Ovary (tissue), 3 donors: ENCODE results near the gene SLC5A6.
"Not testable (repeated sequence)": the region's sequence is repeated elsewhere in the genome, so short reads cannot be mapped to it uniquely, and the experiment has no call there.

Experiments used
- EP300 ChIP-seq: sonication (generic); formaldehyde crosslinking; IDR thresholded peaks from one replicate; pipeline ENCODE4 v1.6.1; 2017; ENCODE audit warnings: antibody characterized with exemption
- POLR2A ChIP-seq: fragments of 450-650 bp; IDR thresholded peaks from one replicate; pipeline ENCODE4 v1.6.1; 2017; ENCODE audit warnings: antibody characterized with exemption, mild to moderate bottlenecking, moderate library complexity
- TF ChIP-seq, protein P1 (sequence below), 3 donors: fragments of 450-650 bp in 2 of 3; fragments of 200-600 bp in 1 of 3; IDR thresholded peaks; one replicate each; pipeline versions ENCODE4 v1.5.1 to v1.8.0; 2016 to 2022; ENCODE audit warnings: antibody characterized with exemption in 3 of 3, mild to moderate bottlenecking in 1 of 3
- donor health status: DM: no; HTN: no; CAD: no.

DNA sequence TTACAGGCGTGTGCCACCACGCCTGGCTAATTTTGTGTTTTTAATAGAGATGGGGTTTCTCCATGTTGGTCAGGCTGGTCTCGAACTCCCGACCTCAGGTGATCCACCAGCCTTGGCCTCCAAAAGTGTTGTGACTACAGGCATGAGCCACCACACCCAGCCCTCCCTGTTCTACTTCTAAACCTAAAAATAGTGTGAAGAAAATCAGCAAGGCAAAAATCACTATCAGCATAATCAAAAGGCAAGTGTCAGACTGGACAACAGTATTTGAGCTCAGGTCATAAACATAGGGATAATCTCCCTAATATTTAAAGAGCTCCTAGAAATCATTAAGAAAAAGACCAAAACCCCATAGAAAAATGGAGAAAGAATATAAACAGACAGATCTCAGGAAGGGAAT, 36.3 kb downstream of the SLC5A6 start:
- TF ChIP-seq, protein P1, sequence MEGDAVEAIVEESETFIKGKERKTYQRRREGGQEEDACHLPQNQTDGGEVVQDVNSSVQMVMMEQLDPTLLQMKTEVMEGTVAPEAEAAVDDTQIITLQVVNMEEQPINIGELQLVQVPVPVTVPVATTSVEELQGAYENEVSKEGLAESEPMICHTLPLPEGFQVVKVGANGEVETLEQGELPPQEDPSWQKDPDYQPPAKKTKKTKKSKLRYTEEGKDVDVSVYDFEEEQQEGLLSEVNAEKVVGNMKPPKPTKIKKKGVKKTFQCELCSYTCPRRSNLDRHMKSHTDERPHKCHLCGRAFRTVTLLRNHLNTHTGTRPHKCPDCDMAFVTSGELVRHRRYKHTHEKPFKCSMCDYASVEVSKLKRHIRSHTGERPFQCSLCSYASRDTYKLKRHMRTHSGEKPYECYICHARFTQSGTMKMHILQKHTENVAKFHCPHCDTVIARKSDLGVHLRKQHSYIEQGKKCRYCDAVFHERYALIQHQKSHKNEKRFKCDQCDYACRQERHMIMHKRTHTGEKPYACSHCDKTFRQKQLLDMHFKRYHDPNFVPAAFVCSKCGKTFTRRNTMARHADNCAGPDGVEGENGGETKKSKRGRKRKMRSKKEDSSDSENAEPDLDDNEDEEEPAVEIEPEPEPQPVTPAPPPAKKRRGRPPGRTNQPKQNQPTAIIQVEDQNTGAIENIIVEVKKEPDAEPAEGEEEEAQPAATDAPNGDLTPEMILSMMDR (IDR thresholded peaks at IDR 0.05) = not testable (repeated sequence)
- not testable (repeated sequence) for TF ChIP-seq POLR2A, EP300
